Caco-2 (cell line): Measurements from ENCODE around the gene ZNF133. TPM values are rescaled to one million over a fixed set of nuclear protein-coding genes. Genes with fewer than 3 reads are reported as not detected.
"Not testable (repeated sequence)": the region's sequence is repeated elsewhere in the genome, so short reads cannot be mapped to it uniquely, and the experiment has no call there.

Experiments used
- BruUV-seq: library from RNA; stranded (reverse); fragments of 400-500 nt; replicated peaks from 2 replicates; lab custom pipeline; 2021; lab: Mats Ljungman, UMichigan
- CTCF ChIA-PET: fragments of 300-600 bp; sonication (Branson Sonifier 250); formaldehyde crosslinking; loops from one replicate; lab custom pipeline; 2022; ENCODE audit warnings: antibody characterized with exemption; lab: Charles Lee
- POLR2A ChIA-PET: fragments of 300-600 bp; sonication (Branson Sonifier 250); formaldehyde crosslinking; loops from one replicate; lab custom pipeline; 2022; ENCODE audit warnings: antibody characterized with exemption; lab: Charles Lee
- DNase-seq, 2 experiments: peaks; one replicate each; pipeline versions ENCODE4 v3.0.0 to v3.0.0-alpha.2; 2020 to 2022
- H3K27me3 ChIP-seq: replicated peaks from 2 replicates; pipeline ENCODE4 v1.6.0; 2011; ENCODE audit warnings: low read length; ENCODE audit not compliant: control insufficient read depth, insufficient read depth
- H3K36me3 ChIP-seq: 2 replicates; pipeline ENCODE4 v1.5.1; 2011; ENCODE audit warnings: low read length; ENCODE audit not compliant: control insufficient read depth, insufficient read depth
- H3K4me1 ChIP-seq: fragments of 250-450 bp; sonication (Bioruptor Pico); 2 replicates; pipeline ENCODE4 v1.5.1; 2020; ENCODE audit warnings: mild to moderate bottlenecking
- H3K4me3 ChIP-seq: 2 replicates; pipeline ENCODE4 v1.5.1; 2011; ENCODE audit warnings: low read depth, mild to moderate bottlenecking, control low read depth, low read length
- H3K9me3 ChIP-seq: fragments of 250-450 bp; sonication (Bioruptor Pico); 2 replicates; pipeline ENCODE4 v1.5.1; 2020; ENCODE audit warnings: mild to moderate bottlenecking, moderate library complexity
- H3K27ac Mint-ChIP-seq: one replicate; pipeline ENCODE4 v1.8.0; 2022; ENCODE audit warnings: mixed read lengths; ENCODE audit not compliant: unreplicated experiment
- H3K27me3 Mint-ChIP-seq: one replicate; pipeline ENCODE4 v1.8.0; 2022; ENCODE audit warnings: mixed read lengths; ENCODE audit not compliant: insufficient read depth, unreplicated experiment
- H3K36me3 Mint-ChIP-seq: one replicate; pipeline ENCODE4 v1.8.0; 2022; ENCODE audit warnings: mild to moderate bottlenecking, mixed read lengths; ENCODE audit not compliant: insufficient read depth, unreplicated experiment
- H3K4me1 Mint-ChIP-seq: one replicate; pipeline ENCODE4 v1.8.0; 2022; ENCODE audit warnings: low read depth, mixed read lengths; ENCODE audit not compliant: unreplicated experiment
- H3K4me3 Mint-ChIP-seq: one replicate; pipeline ENCODE4 v1.8.0; 2022; ENCODE audit warnings: mild to moderate bottlenecking, moderate library complexity, mixed read lengths; ENCODE audit not compliant: unreplicated experiment
- H3K9me3 Mint-ChIP-seq: one replicate; pipeline ENCODE4 v1.8.0; 2022; ENCODE audit warnings: mixed read lengths; ENCODE audit not compliant: unreplicated experiment
- CTCF ChIP-seq, 2 experiments: fragments of 200-600 bp in 1 of 2; IDR thresholded peaks; 1 replicate in 1 of 2; 2 replicates in 1 of 2; pipeline versions ENCODE4 v1.5.1 to v1.8.0; 2011 to 2022; ENCODE audit warnings: antibody characterized with exemption in 1 of 2, control low read depth in 1 of 2, inconsistent platforms in 1 of 2, low read depth in 1 of 2, low read length in 1 of 2, mild to moderate bottlenecking in 1 of 2, moderate library complexity in 1 of 2; ENCODE audit not compliant: insufficient read depth in 1 of 2, severe bottlenecking in 1 of 2, unreplicated experiment in 1 of 2
- intact Hi-C: fragments of 100-400 bp; cut with micrococcal nuclease; formaldehyde crosslinking; loops from one replicate; pipeline ENCODE4 v1.10.0; 2022; ENCODE audit not compliant: unreplicated experiment
- total RNA-seq: library from RNA; stranded (reverse); gene quantifications from 2 replicates; pipeline ENCODE4 v1.2.3, GENCODE V29; 2022

Gene ZNF133
- total RNA-seq, 1 experiment from 2014 or later, result 14.8 TPM

- TF ChIP-seq CTCF (IDR thresholded peaks at IDR 0.05; ENCODE audit: insufficient read depth in 1 of 2, low read depth in 1 of 2, low read length in 1 of 2, severe bottlenecking in 1 of 2, unreplicated experiment in 1 of 2), result peak; percentile 49 to 50
- H3K4me3 ChIP-seq, result no peak overlapping the region
- peaks cover 8% of the 10 kb centered on the region for H3K4me1 Mint-ChIP-seq
- no peaks in the 10 kb centered on the region for H3K36me3 Mint-ChIP-seq
- no peaks in the 10 kb centered on the region for H3K36me3 ChIP-seq
- BruUV-seq, result no TSS peak
- H3K27me3 ChIP-seq, result no peaks in the 10 kb centered on the region
- CTCF ChIA-PET, result no interaction called here
- no peak overlapping the region for H3K27ac Mint-ChIP-seq
- POLR2A ChIA-PET, result no interaction called here
- H3K9me3 Mint-ChIP-seq, result no peaks in the 10 kb centered on the region
- H3K9me3 ChIP-seq, result no peaks in the 10 kb centered on the region
- H3K4me1 ChIP-seq, result peaks cover 6% of the 10 kb centered on the region; the same call in 1 of the 2 replicates
- no peak overlapping the region for H3K4me3 Mint-ChIP-seq
- intact Hi-C loops, result loop anchor here (5.0 to 10.0 kb wide), 2 partner anchors 218 to 765 kb away; partner anchors contain the start of gene OVOL2
- DNase-seq, result peak; percentile 58 to 70
- H3K27me3 Mint-ChIP-seq, result no peaks in the 10 kb centered on the region
Measured at GRCh38 chr20:18272451-18272850, 15.9 kb upstream of the ZNF133 start.

DNA sequence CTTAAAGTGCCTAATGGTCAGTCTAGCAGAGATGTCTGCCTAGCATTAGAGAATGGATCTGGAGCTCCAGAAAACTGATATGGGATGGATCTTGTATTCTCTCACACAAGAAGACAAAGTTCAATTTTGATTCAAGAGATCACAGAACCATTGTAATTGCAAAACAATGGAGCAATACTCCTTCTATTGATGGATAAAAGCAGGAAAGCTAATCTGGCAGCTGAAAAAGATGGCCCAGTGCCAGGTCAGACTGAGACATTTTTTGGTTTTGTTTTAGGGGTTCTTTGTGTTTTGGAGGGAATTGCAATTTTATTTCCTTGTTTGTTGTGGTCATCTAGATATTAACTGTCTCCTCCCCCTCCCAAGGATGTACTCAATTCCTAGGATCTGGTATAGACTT lies 14.6 kb upstream of the ZNF133 start:
- H3K9me3 Mint-ChIP-seq, result no peaks in the 10 kb centered on the region
- H3K27me3 Mint-ChIP-seq, result no peaks in the 10 kb centered on the region
- H3K9me3 ChIP-seq, result no peaks in the 10 kb centered on the region
- POLR2A ChIA-PET, result no interaction called here
- no peaks in the 10 kb centered on the region for H3K27me3 ChIP-seq
- peaks cover 6% of the 10 kb centered on the region; the same call in 1 of the 2 replicates for H3K4me1 ChIP-seq
- no TSS peak for BruUV-seq
- H3K36me3 Mint-ChIP-seq, result no peaks in the 10 kb centered on the region
- H3K4me3 ChIP-seq, result no peak overlapping the region
- TF ChIP-seq CTCF (IDR thresholded peaks at IDR 0.05; ENCODE audit: insufficient read depth in 1 of 2, low read depth in 1 of 2, low read length in 1 of 2, severe bottlenecking in 1 of 2, unreplicated experiment in 1 of 2), result no peak
- H3K4me3 Mint-ChIP-seq, result no peak overlapping the region
- peaks cover 8% of the 10 kb centered on the region for H3K4me1 Mint-ChIP-seq
- no peak for DNase-seq
- CTCF ChIA-PET, result no interaction called here
- H3K27ac Mint-ChIP-seq, result no peak overlapping the region
- intact Hi-C loops, result loop anchor here (5.0 to 10.0 kb wide), 2 partner anchors 219 to 766 kb away; partner anchors contain the start of gene OVOL2
- no peaks in the 10 kb centered on the region for H3K36me3 ChIP-seq

DNA sequence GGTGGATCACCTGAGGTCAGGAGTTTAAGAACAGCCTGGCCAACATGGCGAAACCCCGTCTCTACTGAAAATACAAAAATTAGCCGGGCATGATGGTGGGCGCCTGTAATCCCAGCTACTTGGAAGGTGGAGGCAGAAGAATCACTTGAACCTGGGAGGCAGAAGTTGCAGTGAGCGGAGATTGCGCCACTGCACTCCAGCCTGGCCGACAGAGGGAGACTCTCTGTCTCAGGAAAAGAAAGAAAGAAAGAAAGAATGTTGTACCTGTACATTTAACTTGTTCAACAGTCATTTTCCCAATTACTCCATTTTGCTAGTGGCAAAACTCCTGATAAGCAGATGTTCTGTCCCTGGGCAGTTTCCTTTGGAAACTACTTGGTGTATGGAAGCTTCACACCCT lies 12.4 kb upstream of the ZNF133 start:
- H3K4me1 ChIP-seq, POLR2A ChIA-PET, H3K4me3 Mint-ChIP-seq, H3K27ac Mint-ChIP-seq, H3K27me3 Mint-ChIP-seq, H3K27me3 ChIP-seq, H3K9me3 Mint-ChIP-seq, H3K9me3 ChIP-seq, H3K4me1 Mint-ChIP-seq, H3K36me3 ChIP-seq, BruUV-seq, H3K36me3 Mint-ChIP-seq, DNase-seq, H3K4me3 ChIP-seq: not testable (repeated sequence)
- intact Hi-C loops, result loop anchor here (5.0 to 10.0 kb wide), 3 partner anchors 84 to 274 kb away; partner anchors contain the start of gene OVOL2
- CTCF ChIA-PET, result interaction anchor here (0.6 to 0.7 kb wide), 2 partner anchors 172 to 281 kb away, joined by 3 read pairs; no protein-coding TSS in a partner anchor
